Neural cell (in vitro differentiated cells): Measurements from ENCODE around the gene PLAAT2.

Experiments
- EZH2 ChIP-seq: fragments of 200-600, 300-800 bp; shearing (Covaris generic), sonication (generic); IDR thresholded peaks from 2 replicates; pipeline ENCODE4 v1.6.1; 2014; ENCODE audit warnings: antibody characterized with exemption, low read length, borderline replicate concordance, mild to moderate bottlenecking; ENCODE audit not compliant: insufficient read depth, poor library complexity, severe bottlenecking
- RAD21 ChIP-seq: fragments of 450-650 bp; conservative IDR thresholded peaks from 2 replicates; pipeline ENCODE4 v1.6.1; 2014; ENCODE audit warnings: antibody characterized with exemption, mild to moderate bottlenecking, moderate library complexity
- REST ChIP-seq: IDR thresholded peaks from 2 replicates; pipeline ENCODE4 v1.6.1; 2012; ENCODE audit warnings: borderline replicate concordance
- TF ChIP-seq, protein P1 (sequence below): fragments of 450-650 bp; IDR thresholded peaks from 2 replicates; pipeline ENCODE4 v1.5.1; 2014; ENCODE audit warnings: antibody characterized with exemption, mild to moderate bottlenecking, moderate library complexity; ENCODE audit not compliant: poor library complexity, severe bottlenecking

GRCh38 chr11:63535734-63536133 lies 27.4 kb downstream of the PLAAT2 start:
- TF ChIP-seq, protein P1, sequence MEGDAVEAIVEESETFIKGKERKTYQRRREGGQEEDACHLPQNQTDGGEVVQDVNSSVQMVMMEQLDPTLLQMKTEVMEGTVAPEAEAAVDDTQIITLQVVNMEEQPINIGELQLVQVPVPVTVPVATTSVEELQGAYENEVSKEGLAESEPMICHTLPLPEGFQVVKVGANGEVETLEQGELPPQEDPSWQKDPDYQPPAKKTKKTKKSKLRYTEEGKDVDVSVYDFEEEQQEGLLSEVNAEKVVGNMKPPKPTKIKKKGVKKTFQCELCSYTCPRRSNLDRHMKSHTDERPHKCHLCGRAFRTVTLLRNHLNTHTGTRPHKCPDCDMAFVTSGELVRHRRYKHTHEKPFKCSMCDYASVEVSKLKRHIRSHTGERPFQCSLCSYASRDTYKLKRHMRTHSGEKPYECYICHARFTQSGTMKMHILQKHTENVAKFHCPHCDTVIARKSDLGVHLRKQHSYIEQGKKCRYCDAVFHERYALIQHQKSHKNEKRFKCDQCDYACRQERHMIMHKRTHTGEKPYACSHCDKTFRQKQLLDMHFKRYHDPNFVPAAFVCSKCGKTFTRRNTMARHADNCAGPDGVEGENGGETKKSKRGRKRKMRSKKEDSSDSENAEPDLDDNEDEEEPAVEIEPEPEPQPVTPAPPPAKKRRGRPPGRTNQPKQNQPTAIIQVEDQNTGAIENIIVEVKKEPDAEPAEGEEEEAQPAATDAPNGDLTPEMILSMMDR, result no peak
- TF ChIP-seq EZH2 (no peak), RAD21 (no peak), REST (no peak)
